ENCODE data around the gene CCDC171. TPM values are rescaled to one million over a fixed set of nuclear protein-coding genes. Genes with fewer than 3 reads are reported as not detected.

The CCDC171 gene
- total RNA-seq, 4 donors from 2014 or later = 1.1 to 5.1 (median 3.6) TPM

GRCh38 chr9:16012621-16013020 lies 459.8 kb downstream of the CCDC171 start:
- H3K27ac ChIP-seq = no peak overlapping the region
- WGBS, 2 donors (ENCODE audit: low coverage in 1 of 2) = 68 to 100% methylated on average over 1 to 2 of the region's 2 CpGs
- H3K4me1 ChIP-seq = no peaks in the 10 kb centered on the region
- no peak for DNase-seq
- TF ChIP-seq EP300 (IDR thresholded peaks at IDR 0.05; ENCODE audit: low read depth) (no peak), CTCF (IDR thresholded peaks at IDR 0.05) (no peak), POLR2AphosphoS5 (IDR thresholded peaks at IDR 0.05) (no peak), POLR2A (IDR thresholded peaks at IDR 0.05) (no peak)
- no peaks in the 10 kb centered on the region for H3K27me3 ChIP-seq
- no peak overlapping the region for H3K4me3 ChIP-seq
- no peaks in the 10 kb centered on the region for H3K36me3 ChIP-seq
- in situ Hi-C loops (cut with MboI; ENCODE audit: low pct_ligation_motif_present in 1 of 4, low pct_unique_long_range_greater_than_20kb in 1 of 4, low sequenced_read_pairs in 3 of 4) = no loop called here
- peaks cover 0 to 4% of the 10 kb centered on the region in 2 donors for H3K9me3 ChIP-seq
- intact Hi-C loops (cut with DNase I; ENCODE audit: low total_unique reads) = no loop called here

- H3K36me3 ChIP-seq = no peaks in the 10 kb centered on the region
- no peak for DNase-seq
- in situ Hi-C loops (cut with MboI; ENCODE audit: low pct_ligation_motif_present in 1 of 4, low pct_unique_long_range_greater_than_20kb in 1 of 4, low sequenced_read_pairs in 3 of 4) = no loop called here
- H3K4me3 ChIP-seq = no peak overlapping the region
- peaks cover 6 to 12% of the 10 kb centered on the region in 2 donors for H3K9me3 ChIP-seq
- 77 to 85% methylated on average over 4 to 5 of the region's 5 CpGs for WGBS, 2 donors (ENCODE audit: low coverage in 1 of 2)
- no peaks in the 10 kb centered on the region for H3K4me1 ChIP-seq
- no peak overlapping the region for H3K27ac ChIP-seq
- no peak for TF ChIP-seq CTCF (IDR thresholded peaks at IDR 0.05)
- no peaks in the 10 kb centered on the region for H3K27me3 ChIP-seq
- intact Hi-C loops (cut with DNase I; ENCODE audit: low total_unique reads) = no loop called here
These were observed 460.5 kb downstream of the CCDC171 start for GRCh38 chr9:16013366-16013765.

GRCh38 chr9:16013826-16014225 lies 461.0 kb downstream of the CCDC171 start:
- H3K9me3 ChIP-seq = peaks cover 6 to 13% of the 10 kb centered on the region in 2 donors
- no peaks in the 10 kb centered on the region for H3K36me3 ChIP-seq
- no peak for DNase-seq
- 61 to 86% methylated on average over 1 of the region's 1 CpG for WGBS, 2 donors (ENCODE audit: low coverage in 1 of 2)
- no peak overlapping the region for H3K4me3 ChIP-seq
- no peak overlapping the region for H3K27ac ChIP-seq
- in situ Hi-C loops (cut with MboI; ENCODE audit: low pct_ligation_motif_present in 1 of 4, low pct_unique_long_range_greater_than_20kb in 1 of 4, low sequenced_read_pairs in 3 of 4) (no loop called here), intact Hi-C loops (cut with DNase I; ENCODE audit: low total_unique reads) (no loop called here)
- H3K27me3 ChIP-seq = no peaks in the 10 kb centered on the region
- no peaks in the 10 kb centered on the region for H3K4me1 ChIP-seq
- TF ChIP-seq EP300 (IDR thresholded peaks at IDR 0.05; ENCODE audit: low read depth) (no peak), POLR2A (IDR thresholded peaks at IDR 0.05) (no peak), CTCF (IDR thresholded peaks at IDR 0.05) (no peak)

GRCh38 chr9:16022228-16022627 lies 469.4 kb downstream of the CCDC171 start:
- WGBS, 2 donors (ENCODE audit: low coverage in 1 of 2) = 63 to 71% methylated on average over 1 to 3 of the region's 3 CpGs

More at GRCh38 chr9:16022228-16022627, 469.4 kb downstream of the CCDC171 start:
- DNase-seq = no peak
- no peaks in the 10 kb centered on the region for H3K4me1 ChIP-seq
- H3K36me3 ChIP-seq = no peaks in the 10 kb centered on the region
- no peak overlapping the region for H3K4me3 ChIP-seq
- no peaks in the 10 kb centered on the region for H3K27me3 ChIP-seq
- peaks cover 6 to 12% of the 10 kb centered on the region in 2 donors for H3K9me3 ChIP-seq
- intact Hi-C loops (cut with DNase I; ENCODE audit: low total_unique reads) = no loop called here
- TF ChIP-seq POLR2AphosphoS5 (IDR thresholded peaks at IDR 0.05) (no peak), CTCF (IDR thresholded peaks at IDR 0.05) (no peak), EP300 (IDR thresholded peaks at IDR 0.05; ENCODE audit: low read depth) (no peak), POLR2A (IDR thresholded peaks at IDR 0.05) (no peak)
- in situ Hi-C loops (cut with MboI; ENCODE audit: low pct_ligation_motif_present in 1 of 4, low pct_unique_long_range_greater_than_20kb in 1 of 4, low sequenced_read_pairs in 3 of 4) = no loop called here
- no peak overlapping the region for H3K27ac ChIP-seq
